HG02973 (cell line): ENCODE measurements around the gene CXCR3.
"Not testable (repeated sequence)": the region's sequence is repeated elsewhere in the genome, so short reads cannot be mapped to it uniquely, and the experiment has no call there.

Source experiments
- ATAC-seq: cut with Tn5 transposase; IDR thresholded peaks from one replicate; pipeline ENCODE4 v1.9.1; 2021; ENCODE audit warnings: moderate library complexity; ENCODE audit not compliant: unreplicated experiment

The CXCR3 gene

GRCh38 chrX:71612256-71612655, 6.1 kb downstream of the CXCR3 start:
- no peak for ATAC-seq

DNA sequence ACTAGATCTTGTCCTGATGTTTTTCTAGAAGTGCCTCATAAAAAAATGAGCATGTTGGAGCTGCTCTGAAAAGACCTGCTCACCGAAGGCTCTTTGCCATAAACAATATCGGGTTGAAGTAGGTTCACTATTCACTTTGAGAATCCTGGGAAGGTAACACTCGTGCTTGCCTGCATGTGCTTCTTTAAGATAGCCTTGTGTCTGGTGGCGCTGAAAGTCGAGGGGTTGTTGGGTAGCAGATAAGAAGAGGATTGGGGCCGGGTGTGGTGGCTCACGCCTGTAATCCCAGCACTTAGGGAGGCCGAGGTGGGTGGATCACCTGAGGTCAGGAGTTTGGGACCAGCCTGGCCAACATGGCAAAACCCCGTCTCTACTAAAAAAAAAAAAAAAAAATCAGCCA, 6.6 kb downstream of the CXCR3 start:
- ATAC-seq: not testable (repeated sequence)

DNA sequence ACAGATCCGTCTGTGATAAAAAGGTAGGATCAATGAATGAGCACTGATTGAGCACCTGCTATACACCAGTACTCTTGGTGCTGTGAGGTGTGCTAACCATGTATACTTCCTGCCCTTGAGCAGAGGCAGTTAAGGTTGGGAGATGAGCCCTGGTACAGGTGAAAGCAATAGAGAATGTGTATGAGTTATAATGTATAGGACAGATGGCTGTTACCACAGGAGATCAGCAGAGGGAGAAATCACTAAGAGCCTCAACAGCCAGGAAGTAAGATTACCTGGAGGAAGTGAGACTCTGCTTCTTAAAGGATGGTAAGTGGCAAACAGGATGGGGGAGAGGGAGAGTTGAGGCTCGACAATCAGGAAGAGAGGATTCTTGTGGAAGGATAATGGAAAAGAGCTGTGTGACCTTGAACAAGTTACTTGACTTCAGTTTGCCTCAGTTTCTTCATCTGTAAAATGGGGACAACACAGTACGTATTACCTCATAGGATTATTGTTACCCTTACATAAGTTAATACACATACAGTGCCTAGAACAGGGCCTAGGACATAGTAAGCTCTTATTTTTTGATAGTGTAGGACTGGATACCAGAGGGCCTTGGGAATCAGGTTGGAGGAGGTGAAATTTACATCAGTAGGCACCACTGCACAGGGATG, 9.1 kb downstream of the CXCR3 start:
- no peak for ATAC-seq

GRCh38 chrX:71607488-71607887, 10.8 kb downstream of the CXCR3 start:
- no peak for ATAC-seq

DNA sequence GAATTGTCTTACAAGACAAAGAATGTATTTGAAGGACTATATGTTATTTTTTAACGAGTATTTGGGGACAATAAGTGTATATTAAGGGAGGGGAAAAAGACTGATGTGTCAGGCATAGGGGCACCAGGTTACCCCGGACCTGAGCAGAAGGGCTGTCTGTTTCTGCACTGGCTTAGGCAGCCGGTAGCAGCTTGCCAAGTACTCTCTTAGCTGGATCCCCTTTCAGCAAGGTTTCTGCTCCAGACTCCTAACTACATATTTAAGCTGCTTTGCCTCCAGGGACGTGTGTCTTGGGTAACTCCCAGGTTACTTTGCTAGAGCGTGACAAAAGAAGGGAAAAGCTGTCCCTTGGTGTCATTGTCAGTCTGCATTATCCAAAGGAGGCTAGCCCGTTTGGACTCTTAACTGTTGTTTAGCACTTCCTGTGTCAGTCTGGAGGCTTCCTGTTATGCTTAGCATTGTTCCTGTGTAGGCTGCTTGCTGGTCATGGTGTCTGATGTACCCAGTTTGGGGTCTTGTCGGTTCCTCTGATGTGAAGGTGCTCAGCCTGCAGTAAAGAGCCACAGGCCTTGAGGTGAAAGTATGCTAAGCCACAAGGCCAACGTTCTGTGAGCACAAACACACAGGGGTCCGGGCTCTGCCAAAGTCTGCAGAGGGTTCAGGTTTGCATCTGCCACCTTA, 11.6 kb downstream of the CXCR3 start:
- ATAC-seq: no peak

DNA sequence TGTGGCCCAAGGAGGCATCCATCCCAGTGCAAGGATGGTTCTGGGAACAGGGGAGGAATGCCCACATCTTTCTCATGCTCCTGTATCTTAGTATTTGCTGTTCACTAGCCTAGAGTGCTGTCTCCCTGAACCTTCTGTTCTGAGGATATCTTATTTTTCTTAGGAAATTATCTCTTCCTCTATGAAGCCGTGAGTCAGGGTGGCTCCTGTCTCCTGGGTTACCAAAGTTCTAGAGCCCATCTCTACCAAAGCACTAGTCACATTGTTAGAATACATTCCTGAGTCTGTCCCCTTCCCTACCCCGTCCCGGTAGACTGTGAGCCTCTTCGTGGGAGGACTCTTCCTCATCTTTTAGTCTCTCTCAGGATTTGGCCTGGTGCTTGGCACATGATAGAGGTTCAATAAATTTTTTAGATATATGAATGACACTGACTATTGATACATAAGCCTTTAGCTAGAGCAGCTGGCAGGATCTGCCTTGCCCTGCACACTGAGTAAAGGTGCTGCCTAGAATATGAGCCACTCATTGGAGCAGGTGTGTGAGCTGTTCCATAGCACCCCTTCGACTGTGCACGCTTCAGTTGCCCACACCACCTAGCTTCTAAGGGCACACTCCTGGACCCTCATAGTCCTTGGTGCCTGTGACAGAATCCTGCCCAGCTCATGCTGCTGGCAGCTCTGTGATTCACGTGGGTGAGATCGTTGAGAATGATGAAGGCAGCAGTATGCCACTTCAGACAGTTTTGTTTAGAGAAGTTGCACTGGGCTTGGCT, 13.3 kb downstream of the CXCR3 start:
- ATAC-seq: no peak

DNA sequence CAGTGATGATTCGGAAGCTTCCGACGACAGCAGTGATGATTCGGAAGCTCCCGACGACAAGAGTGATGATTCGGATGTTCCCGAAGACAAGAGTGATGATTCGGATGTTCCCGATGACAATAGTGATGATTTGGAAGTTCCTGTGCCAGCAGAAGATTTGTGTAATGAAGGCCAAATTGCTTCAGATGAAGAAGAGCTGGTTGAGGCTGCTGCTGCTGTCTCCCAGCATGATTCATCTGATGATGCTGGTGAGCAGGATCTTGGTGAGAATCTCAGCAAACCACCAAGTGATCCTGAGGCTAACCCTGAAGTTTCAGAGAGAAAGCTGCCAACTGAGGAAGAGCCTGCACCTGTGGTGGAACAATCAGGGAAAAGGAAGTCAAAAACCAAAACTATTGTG, 14.2 kb downstream of the CXCR3 start:
- ATAC-seq: no peak

DNA sequence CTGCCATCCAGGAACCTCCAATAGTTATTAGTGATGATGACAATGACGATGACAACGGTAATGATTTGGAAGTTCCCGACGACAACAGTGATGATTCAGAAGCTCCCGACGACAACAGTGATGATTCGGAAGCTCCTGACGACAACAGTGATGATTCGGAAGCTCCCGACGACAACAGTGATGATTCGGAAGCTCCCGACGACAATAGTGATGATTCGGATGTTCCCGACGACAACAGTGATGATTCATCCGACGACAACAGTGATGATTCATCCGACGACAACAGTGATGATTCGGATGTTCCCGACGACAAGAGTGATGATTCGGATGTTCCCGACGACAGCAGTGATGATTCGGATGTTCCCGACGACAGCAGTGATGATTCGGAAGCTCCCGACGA, 14.7 kb downstream of the CXCR3 start:
- no peak for ATAC-seq

DNA sequence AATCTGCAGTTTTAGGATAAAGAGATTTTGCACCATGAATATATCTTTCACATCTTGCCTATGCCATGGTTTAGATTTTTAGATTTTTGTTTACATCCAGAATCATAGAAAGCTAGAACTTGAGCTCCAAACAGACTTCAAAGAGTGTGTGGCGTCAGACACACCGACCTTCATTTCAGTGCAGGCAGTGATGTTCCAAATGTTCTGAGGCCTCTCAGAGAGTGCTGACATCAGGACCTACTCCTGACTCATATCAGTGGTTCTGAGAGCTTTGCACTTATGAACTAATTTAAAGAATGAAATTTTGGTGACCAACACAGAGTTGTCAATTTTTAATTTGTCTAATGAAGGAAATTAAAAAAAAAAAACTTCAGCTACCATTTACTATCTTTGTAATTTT, 18.3 kb downstream of the CXCR3 start:
- ATAC-seq: no peak

GRCh38 chrX:71593210-71593609, 25.1 kb downstream of the CXCR3 start:
- not testable (repeated sequence) for ATAC-seq

GRCh38 chrX:71586929-71587328, 31.4 kb downstream of the CXCR3 start:
- ATAC-seq: no peak

DNA sequence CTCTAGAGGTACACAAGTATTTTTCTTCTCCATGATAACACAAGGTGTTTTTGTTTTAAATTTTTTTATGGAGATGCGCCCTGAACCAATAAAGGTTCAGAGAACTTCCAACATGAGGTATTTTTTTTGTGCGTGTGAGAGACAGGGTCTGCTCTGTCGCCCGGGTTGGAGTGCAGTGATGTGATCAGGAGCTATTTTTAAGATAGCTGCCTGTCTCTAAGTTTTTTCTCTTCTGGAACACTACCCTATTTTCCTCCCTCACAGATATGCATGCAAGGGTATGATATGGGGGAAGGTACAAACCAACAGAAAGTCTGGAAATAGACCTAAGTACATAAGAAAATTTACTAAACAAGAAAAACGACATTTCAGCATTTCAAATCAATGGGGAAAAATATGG, 37.1 kb downstream of the CXCR3 start:
- ATAC-seq: no peak

GRCh38 chrX:71579990-71580380, 38.3 kb downstream of the CXCR3 start:
- no peak for ATAC-seq

DNA sequence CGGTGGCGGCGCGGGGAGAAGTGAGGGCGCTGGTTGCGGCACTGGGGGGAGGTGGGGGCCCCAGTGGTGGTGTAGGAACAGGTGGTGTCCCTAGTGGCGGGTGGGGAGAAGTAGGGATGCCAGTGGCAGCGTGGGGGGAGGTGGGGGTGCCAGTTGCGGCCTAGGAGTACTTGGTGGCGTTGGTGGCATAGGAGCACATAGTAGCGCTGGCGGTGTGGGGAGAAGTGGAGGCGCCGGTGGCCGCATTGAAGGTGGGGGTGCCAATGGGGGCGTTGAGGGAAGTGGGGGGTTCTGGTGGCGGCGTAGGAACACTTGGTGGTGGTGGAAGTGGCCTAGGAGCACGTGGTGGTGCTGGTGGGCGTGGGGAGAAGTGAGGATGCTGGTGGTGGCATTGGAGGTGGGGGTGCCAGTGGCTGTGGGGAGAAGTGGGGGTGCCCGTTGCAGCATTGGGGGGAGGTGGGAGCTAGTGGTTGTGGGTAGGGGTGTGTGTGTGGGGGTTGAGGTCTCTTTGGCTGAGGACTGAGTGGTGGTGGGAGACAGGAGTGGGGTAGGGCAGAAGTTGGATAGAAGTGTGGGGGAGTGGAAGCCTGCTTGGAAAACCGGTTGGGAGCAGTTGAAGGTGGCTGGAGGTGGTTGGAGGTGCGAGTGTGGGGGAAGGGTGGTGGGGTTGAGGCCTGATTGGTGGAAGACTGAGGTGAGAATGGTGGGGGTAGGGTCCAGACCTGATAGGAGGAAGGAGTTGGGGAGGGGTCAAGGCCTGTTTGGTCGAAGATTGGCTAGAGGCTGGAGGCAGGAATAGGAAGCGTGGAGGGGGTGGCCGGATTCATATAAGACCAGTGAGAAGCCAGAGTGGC, 38.9 kb downstream of the CXCR3 start:
- no peak for ATAC-seq

DNA sequence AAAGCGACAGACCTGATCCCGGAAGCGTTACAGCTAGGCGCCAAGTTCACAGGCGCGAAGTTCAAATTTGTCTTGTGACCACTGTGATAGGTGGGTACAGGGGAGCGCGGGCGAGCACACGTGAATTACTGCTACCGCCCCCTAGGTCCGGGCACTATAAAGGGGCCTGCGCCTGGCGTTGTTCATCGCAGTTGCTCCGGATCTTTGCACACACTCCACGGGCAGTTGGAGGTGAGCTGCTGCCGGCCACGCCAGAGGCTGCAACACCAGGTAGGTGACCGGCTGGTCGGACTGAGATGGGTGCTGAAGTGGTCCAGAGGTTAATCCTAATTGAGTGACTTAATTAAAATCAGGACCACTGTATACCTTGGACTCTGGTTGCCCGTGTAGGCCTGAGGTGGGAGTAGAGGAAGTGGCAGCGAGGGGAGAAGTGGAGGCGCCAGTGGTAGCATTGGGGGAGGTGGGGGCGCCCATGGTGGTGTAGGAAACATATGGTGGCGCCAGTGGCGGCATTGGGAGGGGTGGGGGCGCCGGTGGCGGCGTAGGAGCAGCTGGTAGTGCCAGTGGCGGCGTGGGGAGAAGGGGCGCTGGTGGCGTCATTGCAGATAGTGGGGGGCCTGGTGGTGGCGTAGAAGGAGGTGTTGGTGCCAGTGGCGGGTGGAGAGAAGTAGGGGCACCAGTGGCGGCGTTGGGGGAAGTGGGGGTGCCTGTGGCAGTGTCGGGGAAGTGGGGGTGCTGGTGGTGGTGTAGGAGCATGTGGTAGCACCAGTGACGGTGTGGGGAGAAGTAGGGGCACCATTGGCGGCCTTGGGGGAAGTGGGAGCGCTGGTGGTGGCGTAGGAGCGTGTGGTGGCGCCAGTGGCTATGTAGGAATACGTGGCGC, 39.8 kb downstream of the CXCR3 start, which contains the start of gene GCNA:
GCNA (plus strand) TSS at position 185 of the 883 bp plus-strand sequence. CDS start 2,385 bp downstream, outside the sequence.
- ATAC-seq: no peak

- ATAC-seq: no peak
Observed at GRCh38 chrX:71577682-71578081, 40.6 kb downstream of the CXCR3 start.

- no peak for ATAC-seq
Observed at GRCh38 chrX:71573590-71573989, 44.7 kb downstream of the CXCR3 start.

DNA sequence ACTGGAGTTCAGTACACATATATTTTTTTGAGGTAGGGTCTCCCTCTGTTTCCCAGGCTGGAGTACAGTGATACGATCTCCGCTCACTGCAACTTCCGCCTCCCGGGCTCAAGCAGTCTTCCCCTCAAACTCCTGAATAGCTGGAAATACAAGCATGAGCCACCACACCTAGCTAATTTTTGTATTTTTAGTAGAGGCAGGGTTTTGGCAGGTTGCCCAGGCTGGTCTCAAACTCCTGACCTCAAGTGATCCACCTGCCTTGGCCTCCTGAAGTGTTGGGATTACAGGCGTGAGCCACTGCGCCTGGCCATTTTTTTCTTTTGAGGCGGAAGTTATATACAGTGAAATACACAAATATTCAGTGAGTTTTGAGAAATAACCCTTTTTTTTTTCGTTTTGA, 46.9 kb downstream of the CXCR3 start:
- not testable (repeated sequence) for ATAC-seq
